ENCODE measurements around the gene CHCHD3.

Gene CHCHD3

DNA sequence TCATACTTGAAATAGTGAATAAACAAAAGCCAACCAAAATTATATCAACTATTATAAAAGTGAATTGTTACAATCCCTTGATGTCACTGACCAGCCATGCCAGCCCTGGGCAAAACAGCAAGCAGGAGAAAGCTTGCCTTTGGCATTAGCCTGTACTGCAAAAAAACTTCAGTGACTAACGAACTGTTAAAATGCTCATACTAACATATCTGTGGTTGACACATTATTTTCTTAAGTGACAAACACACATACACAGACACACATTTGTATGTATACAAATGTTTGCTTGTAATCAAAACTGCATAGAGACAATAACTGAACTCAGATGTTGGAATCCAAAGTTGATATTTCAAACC, 29.5 kb downstream of the CHCHD3 start:
- no peak overlapping the region for H3K27ac ChIP-seq
- TF ChIP-seq, protein P1, sequence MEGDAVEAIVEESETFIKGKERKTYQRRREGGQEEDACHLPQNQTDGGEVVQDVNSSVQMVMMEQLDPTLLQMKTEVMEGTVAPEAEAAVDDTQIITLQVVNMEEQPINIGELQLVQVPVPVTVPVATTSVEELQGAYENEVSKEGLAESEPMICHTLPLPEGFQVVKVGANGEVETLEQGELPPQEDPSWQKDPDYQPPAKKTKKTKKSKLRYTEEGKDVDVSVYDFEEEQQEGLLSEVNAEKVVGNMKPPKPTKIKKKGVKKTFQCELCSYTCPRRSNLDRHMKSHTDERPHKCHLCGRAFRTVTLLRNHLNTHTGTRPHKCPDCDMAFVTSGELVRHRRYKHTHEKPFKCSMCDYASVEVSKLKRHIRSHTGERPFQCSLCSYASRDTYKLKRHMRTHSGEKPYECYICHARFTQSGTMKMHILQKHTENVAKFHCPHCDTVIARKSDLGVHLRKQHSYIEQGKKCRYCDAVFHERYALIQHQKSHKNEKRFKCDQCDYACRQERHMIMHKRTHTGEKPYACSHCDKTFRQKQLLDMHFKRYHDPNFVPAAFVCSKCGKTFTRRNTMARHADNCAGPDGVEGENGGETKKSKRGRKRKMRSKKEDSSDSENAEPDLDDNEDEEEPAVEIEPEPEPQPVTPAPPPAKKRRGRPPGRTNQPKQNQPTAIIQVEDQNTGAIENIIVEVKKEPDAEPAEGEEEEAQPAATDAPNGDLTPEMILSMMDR (conservative IDR thresholded peaks at IDR 0.05): no peak

DNA sequence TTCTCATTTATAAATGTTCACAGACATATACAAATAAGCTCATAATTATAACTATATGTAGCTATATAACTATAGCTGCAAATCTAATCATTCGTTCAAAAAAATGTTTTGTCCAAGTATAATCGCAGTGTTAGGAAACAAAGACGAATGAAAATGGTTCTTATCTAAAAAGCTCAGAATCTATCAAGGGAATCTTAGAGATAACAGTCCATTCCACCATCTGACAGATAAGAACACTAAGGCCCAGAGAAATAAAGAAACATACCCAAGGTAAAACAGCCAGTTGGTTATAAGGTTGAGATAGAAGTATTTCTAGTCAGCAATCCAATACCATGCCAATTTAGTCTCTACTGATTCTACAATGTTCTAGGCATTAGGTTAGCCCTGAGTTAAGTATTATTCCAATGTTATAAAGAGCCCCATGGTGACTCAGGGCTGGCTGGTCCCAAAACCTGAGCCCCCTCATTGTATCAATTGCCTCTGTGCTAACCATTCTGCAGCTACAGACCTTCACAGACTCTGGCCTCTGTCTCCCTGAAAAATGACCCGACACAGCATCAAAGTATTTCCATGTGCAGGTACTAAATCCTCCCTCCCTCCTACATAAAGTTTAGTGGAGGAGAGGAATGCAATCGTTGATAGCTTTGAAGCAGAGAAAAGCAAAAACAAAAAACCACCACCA, 30.0 kb downstream of the CHCHD3 start:
- TF ChIP-seq, protein P1 (conservative IDR thresholded peaks at IDR 0.05): no peak
- no peak overlapping the region for H3K27ac ChIP-seq

DNA sequence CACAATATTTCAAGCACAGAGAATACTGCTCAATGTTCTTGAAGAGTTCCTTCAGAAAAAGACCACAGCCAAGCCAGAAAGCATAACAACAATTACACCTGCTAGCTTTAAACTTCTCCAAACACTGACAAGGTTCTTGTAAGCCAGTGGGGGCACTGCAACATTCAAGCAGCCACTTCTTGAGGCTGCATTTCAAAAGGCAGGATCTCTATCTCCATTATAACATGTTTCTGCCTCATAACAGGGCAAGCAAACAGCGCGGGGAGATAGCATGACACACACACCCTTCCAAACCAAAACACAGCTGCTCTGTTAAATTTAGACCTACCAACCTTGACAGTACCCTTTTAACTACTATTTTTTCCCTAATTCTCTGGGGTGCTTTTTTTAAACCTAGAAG, 30.8 kb downstream of the CHCHD3 start:
- H3K27ac ChIP-seq: no peak overlapping the region

DNA sequence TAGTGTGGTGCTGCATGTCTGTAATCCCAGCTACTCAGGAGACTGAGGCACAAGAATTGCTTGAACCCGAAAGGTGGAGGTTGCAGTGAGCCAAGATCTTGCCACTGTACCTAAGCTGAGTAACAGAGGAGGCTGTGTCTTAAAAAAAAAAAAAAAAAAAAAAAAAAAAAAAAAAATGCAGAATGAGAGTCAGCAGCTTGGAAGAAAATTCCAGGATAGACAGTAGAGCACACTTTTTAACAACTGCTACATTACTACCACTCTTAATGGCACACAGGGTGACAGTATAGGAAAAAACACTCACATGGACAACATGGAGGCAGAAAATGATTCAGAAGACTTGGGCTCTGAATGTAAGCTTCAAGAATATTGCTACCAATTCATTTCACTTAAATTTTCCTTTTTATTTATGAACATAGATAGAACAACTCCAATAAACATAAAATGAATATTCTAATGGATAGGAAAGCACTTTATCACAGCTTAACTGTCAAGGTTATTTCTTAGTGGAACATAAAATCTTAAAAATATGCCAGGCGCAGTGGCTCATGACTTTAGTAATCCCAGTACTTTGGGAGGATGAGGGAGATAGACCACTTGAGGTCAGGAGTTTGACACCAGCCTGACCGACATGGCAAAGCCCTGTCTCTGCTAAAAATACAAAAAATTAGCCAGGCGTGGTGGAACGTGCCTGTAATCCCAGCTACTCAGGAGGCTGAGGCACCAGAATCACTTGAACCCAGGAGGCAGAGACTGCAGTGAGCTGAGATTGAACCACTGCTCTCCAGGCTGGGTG, 31.5 kb downstream of the CHCHD3 start:
- no peak overlapping the region for H3K27ac ChIP-seq

More for the DNA sequence above, 30.8 kb downstream of the CHCHD3 start:
- TF ChIP-seq, protein P1 (conservative IDR thresholded peaks at IDR 0.05): peak; percentile 71

DNA sequence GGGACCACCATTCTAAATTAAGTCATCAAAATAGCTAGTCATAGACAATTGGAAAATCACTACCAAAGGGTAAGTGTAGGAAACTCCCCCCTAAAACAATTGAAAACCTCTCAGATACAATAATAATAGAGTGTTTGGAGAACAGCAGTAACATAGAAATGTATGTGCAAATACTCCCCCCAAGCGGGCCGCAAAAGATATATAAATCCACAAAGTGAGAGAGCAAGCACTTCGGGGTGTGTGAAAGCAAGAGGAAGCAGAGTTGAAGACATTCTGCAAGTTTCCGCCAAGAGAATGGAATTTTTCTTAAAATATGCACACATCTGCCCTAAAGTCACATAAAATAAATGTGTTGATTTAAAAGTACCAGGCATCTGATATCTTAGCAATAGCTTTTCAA, 33.3 kb downstream of the CHCHD3 start:
- TF ChIP-seq, protein P1 (conservative IDR thresholded peaks at IDR 0.05): no peak
- no peak overlapping the region for H3K27ac ChIP-seq

More for the DNA sequence above, 31.5 kb downstream of the CHCHD3 start:
- TF ChIP-seq, protein P1 (conservative IDR thresholded peaks at IDR 0.05): no peak

DNA sequence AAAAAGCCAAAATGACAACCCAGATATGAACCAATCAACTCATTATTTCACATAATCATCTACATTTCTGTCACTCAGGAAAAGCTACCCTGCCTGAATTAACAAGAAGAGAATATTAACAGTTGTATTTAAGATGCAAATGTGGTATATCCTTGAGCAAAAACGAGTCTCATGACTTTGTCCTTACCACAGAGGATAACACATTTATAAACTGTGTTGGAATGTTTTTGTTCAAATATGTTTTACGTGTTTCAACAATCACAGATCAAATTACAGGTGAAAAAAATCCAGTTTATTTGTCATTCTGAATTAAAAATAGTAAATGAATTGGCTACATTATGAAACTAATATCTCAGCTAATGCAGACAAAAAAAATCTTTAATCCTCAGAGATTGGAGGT, 34.6 kb downstream of the CHCHD3 start:
- TF ChIP-seq, protein P1 (conservative IDR thresholded peaks at IDR 0.05): no peak
- no peak overlapping the region for H3K27ac ChIP-seq

DNA sequence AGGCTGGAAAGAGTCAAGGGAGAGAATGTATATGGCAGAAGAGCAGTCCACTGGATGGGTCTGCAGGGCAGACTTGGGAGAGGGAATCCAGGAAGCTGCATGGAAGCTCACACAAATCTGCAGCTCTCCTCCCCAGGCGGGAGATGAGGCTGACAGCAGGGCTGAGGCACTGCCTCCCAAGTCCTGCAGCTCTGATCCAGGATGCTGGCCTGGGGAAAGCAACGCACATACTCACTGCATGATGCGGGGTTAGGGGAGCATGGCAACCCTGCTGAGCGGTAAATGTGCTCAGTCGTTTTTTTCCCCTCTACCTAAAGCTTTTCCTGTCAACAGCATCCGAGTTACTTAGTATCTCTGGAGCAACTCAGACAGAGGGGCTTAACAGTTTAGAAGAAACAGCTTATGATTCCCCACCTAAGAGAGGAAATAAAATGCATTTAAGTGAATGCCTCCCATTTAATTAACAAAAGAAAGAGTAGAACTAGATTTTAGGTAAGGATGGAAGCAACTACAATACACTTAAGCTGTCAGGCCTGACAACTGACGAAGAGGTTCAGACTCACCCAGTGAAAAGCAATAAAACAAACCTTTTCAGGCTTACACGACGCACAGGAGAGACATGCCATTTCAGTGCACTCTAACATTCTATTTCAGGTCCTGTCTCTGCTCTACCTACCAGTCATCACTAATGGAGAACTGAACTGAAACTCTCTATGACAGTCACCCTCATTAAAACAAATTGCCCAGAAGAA, 37.0 kb downstream of the CHCHD3 start:
- TF ChIP-seq, protein P1 (conservative IDR thresholded peaks at IDR 0.05): no peak
- no peak overlapping the region for H3K27ac ChIP-seq
